Endodermal cell (in vitro differentiated cells): ENCODE data around the gene STAT2. TPM values are rescaled to one million over a fixed set of nuclear protein-coding genes. Genes with fewer than 3 reads are reported as not detected.

Experiments
- DNase-seq: peaks from one replicate; pipeline ENCODE4 v3.0.0-alpha.2; 2017
- H3K27ac ChIP-seq: 2 replicates; pipeline ENCODE4 v1.5.1; 2013; ENCODE audit warnings: mild to moderate bottlenecking, low read depth, low read length, moderate library complexity
- H3K27me3 ChIP-seq: 2 replicates; pipeline ENCODE4 v1.6.1; 2013; ENCODE audit warnings: mild to moderate bottlenecking, low read length, moderate library complexity; ENCODE audit not compliant: insufficient read depth, control insufficient read depth, poor library complexity, severe bottlenecking
- H3K36me3 ChIP-seq: 2 replicates; pipeline ENCODE4 v1.7.0; 2013; ENCODE audit warnings: mild to moderate bottlenecking, low read length, moderate library complexity; ENCODE audit not compliant: control insufficient read depth, insufficient read depth
- H3K4me1 ChIP-seq: one replicate; pipeline ENCODE4 v1.7.0; 2013; ENCODE audit warnings: low read length; ENCODE audit not compliant: control insufficient read depth, insufficient read depth
- H3K4me3 ChIP-seq: 2 replicates; pipeline ENCODE4 v1.5.1; 2013; ENCODE audit warnings: mild to moderate bottlenecking, low read length, moderate library complexity
- H3K9ac ChIP-seq: 2 replicates; pipeline ENCODE4 v1.6.1; 2013; ENCODE audit warnings: mild to moderate bottlenecking, low read length, moderate library complexity; ENCODE audit not compliant: poor library complexity, severe bottlenecking; ENCODE audit errors: extremely low read depth
- H3K9me3 ChIP-seq: 2 replicates; pipeline ENCODE4 v1.6.1; 2013; ENCODE audit warnings: mild to moderate bottlenecking, low read length, moderate library complexity; ENCODE audit not compliant: control insufficient read depth
- H3K27ac Mint-ChIP-seq: 2 replicates; pipeline ENCODE4 v1.8.0; 2020; ENCODE audit warnings: mixed read lengths
- H3K27me3 Mint-ChIP-seq: 2 replicates; pipeline ENCODE4 v1.8.0; 2021; ENCODE audit warnings: mild to moderate bottlenecking, mixed read lengths; ENCODE audit not compliant: insufficient read depth
- H3K36me3 Mint-ChIP-seq: 2 replicates; pipeline ENCODE4 v1.8.0; 2020; ENCODE audit warnings: low read depth, mixed read lengths
- H3K4me1 Mint-ChIP-seq: 2 replicates; pipeline ENCODE4 v1.8.0; 2020; ENCODE audit warnings: mixed read lengths
- H3K4me3 Mint-ChIP-seq: 2 replicates; pipeline ENCODE4 v1.8.0; 2020; ENCODE audit warnings: mild to moderate bottlenecking, moderate library complexity, mixed read lengths
- H3K9me3 Mint-ChIP-seq: 2 replicates; pipeline ENCODE4 v1.8.0; 2020; ENCODE audit warnings: mild to moderate bottlenecking, mixed read lengths
- WGBS, 2 experiments: methylation state at CpG; one replicate each; pipeline versions ENCODE4 v1.1.5 to v1.1.7; 2013; ENCODE audit warnings: missing lambda C conversion rate in 2 of 2, mixed read lengths in 1 of 2; ENCODE audit not compliant: insufficient coverage in 1 of 2, insufficient read length in 1 of 2; 5-methylcytosine and 5-hydroxymethylcytosine counted together
- total RNA-seq, 2 donors: library from RNA; stranded (reverse); fragmentation: NEBNext Ultra II Directional in 1 of 2; extraction: Animal tissue kit (Norgen Biotek cat#: 25700) in 1 of 2; gene quantifications; 2 replicates in 1 of 2; 3 replicates in 1 of 2; pipeline ENCODE4 v1.2.1, GENCODE V29; 2021
- TF ChIP-seq, protein P1 (sequence below): fragments of 200-600 bp; sonication (generic); conservative IDR thresholded peaks from 2 replicates; pipeline ENCODE4 v1.5.0; 2021; ENCODE audit warnings: antibody characterized with exemption, mild to moderate bottlenecking

Gene STAT2
- total RNA-seq, 2 donors from 2014 or later: 107 to 112 TPM

DNA sequence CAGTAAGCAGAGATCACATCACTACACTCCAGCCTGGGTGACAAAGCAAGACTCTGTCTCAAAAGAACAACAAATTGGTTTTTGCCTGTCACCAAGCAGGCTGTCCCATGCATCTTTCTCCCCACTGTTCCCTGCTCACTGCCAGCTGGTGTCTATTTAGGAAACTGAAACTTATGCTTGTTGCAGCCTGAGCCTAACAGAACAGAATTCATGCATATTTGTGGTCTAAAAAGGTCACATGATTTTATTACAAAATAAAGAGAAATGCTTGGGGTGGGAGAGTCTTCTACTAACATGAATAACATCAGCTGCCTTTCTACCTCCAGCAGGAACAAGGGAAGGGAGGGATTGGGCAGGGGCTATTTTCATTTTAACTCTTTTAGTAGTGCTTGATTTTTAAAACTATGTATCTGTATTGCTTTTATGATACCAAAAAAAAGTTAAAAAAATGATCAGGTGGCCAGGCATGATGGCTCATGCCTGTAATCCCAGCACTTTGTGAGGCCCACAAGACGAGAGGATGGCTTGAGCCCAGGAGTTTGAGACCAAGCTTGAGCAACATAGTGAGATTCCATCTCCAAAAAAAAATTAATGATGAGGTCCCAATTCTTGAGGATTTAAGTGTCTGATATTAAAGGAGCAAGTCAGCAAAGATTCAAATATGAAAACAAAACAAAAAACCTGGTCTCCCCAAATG lies 923 bp downstream of the STAT2 start:
- Histone ChIP-seq H3K36me3 (peaks cover 23% of the 10 kb centered on the region), H3K4me1 (no peaks in the 10 kb centered on the region), H3K27me3 (no peaks in the 10 kb centered on the region), H3K9ac (peak overlapping the region; percentile 74), H3K27ac (no peak overlapping the region), H3K9me3 (no peaks in the 10 kb centered on the region), H3K4me3 (peak overlapping the region; percentile 100)
- TF ChIP-seq, protein P1, sequence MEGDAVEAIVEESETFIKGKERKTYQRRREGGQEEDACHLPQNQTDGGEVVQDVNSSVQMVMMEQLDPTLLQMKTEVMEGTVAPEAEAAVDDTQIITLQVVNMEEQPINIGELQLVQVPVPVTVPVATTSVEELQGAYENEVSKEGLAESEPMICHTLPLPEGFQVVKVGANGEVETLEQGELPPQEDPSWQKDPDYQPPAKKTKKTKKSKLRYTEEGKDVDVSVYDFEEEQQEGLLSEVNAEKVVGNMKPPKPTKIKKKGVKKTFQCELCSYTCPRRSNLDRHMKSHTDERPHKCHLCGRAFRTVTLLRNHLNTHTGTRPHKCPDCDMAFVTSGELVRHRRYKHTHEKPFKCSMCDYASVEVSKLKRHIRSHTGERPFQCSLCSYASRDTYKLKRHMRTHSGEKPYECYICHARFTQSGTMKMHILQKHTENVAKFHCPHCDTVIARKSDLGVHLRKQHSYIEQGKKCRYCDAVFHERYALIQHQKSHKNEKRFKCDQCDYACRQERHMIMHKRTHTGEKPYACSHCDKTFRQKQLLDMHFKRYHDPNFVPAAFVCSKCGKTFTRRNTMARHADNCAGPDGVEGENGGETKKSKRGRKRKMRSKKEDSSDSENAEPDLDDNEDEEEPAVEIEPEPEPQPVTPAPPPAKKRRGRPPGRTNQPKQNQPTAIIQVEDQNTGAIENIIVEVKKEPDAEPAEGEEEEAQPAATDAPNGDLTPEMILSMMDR: no peak
- Mint-ChIP-seq H3K27ac (peak overlapping the region; percentile 96), H3K4me1 (peaks cover 6% of the 10 kb centered on the region), H3K36me3 (peaks cover 20% of the 10 kb centered on the region), H3K27me3 (peaks cover 20% of the 10 kb centered on the region), H3K9me3 (no peaks in the 10 kb centered on the region), H3K4me3 (peak overlapping the region; percentile 88)
- WGBS, 2 experiments: 64 to 85% methylated on average over 1 of the region's 1 CpG
- DNase-seq: peak; percentile 44

DNA sequence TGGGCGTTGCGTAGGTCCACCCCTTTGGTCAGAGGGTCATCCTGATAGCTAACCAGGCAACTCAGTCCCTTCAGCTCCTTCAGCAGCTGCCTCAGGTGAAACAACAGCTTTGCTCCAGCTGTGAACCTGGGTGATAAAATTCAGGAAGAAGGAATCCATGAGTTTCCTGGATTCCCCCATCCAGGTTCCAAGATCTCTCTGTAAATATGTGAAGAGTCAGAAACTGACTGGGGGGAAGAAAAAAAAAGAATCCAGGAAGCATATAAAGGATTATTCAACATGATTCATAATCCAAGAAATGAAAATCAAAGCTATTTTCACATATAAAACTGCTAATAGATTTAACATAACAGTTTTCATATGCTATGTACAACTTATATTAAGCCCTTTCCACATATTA lies 8.6 kb downstream of the STAT2 start:
- no peak overlapping the region for H3K4me3 Mint-ChIP-seq

DNA sequence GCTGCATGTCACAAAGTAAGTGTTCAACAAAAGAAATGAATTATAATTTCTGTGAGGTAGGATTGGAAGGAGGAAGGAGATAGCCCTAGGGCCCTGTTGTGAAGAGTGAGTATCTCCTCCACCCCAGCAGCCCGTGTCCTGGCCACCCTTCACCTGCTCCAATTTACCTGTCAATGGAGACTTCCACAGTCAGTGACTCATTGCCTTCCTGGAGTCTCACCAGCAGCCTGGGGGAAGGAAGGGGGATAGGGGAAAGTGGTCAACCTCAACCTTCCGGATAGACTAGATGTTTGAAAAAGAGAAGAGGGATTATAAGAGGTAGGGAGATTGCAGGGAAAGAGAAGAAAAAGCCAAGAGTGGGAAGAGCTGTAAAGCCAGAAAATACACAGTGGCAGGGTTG lies 9.2 kb downstream of the STAT2 start:
- no peaks in the 10 kb centered on the region for H3K4me1 ChIP-seq
- Mint-ChIP-seq H3K36me3 (peaks cover 76% of the 10 kb centered on the region), H3K27ac (no peak overlapping the region), H3K4me1 (no peaks in the 10 kb centered on the region), H3K4me3 (no peak overlapping the region), H3K9me3 (no peaks in the 10 kb centered on the region), H3K27me3 (no peaks in the 10 kb centered on the region)
- peaks cover 80% of the 10 kb centered on the region for H3K36me3 ChIP-seq
- TF ChIP-seq, protein P1: no peak
- no peak overlapping the region for H3K4me3 ChIP-seq
- no peak overlapping the region for H3K27ac ChIP-seq
- no peaks in the 10 kb centered on the region for H3K9me3 ChIP-seq
- no peaks in the 10 kb centered on the region for H3K27me3 ChIP-seq
- DNase-seq: no peak
- no peak overlapping the region for H3K9ac ChIP-seq
- WGBS, 2 experiments: 94 to 100% methylated on average over 1 of the region's 2 CpGs

More for the DNA sequence above, 8.6 kb downstream of the STAT2 start:
- peaks cover 79% of the 10 kb centered on the region for H3K36me3 ChIP-seq
- Mint-ChIP-seq H3K36me3 (peaks cover 73% of the 10 kb centered on the region), H3K27ac (no peak overlapping the region), H3K9me3 (no peaks in the 10 kb centered on the region), H3K4me1 (no peaks in the 10 kb centered on the region), H3K27me3 (no peaks in the 10 kb centered on the region)
- H3K9me3 ChIP-seq: no peaks in the 10 kb centered on the region
- H3K4me1 ChIP-seq: no peaks in the 10 kb centered on the region
- H3K27ac ChIP-seq: no peak overlapping the region
- H3K9ac ChIP-seq: no peak overlapping the region
- H3K27me3 ChIP-seq: no peaks in the 10 kb centered on the region
- TF ChIP-seq, protein P1: no peak
- DNase-seq: no peak
- WGBS, 2 experiments: 95% methylated on average over 2 of the region's 2 CpGs; no CpG with 5 or more reads in 1 of the 2 experiments
- no peak overlapping the region for H3K4me3 ChIP-seq
